H9 (cell line): ENCODE data around the gene HIPK2. TPM values are rescaled to one million over a fixed set of nuclear protein-coding genes. Genes with fewer than 3 reads are reported as not detected.

Experiments
- DNase-seq: peaks from one replicate; pipeline ENCODE4 v3.0.0-alpha.2; 2017
- H2AFZ ChIP-seq: one replicate; pipeline ENCODE4 v1.6.1; 2013; ENCODE audit warnings: mild to moderate bottlenecking, low read length, control low read depth, moderate library complexity
- H2AK5ac ChIP-seq: 2 replicates; pipeline ENCODE4 v1.6.1; 2013; ENCODE audit warnings: low read length, control low read depth, mixed read lengths; ENCODE audit not compliant: insufficient read length
- H2BK120ac ChIP-seq: one replicate; pipeline ENCODE4 v1.6.1; 2013; ENCODE audit warnings: low read depth, mild to moderate bottlenecking, low read length, control low read depth, inconsistent platforms; ENCODE audit not compliant: poor library complexity, severe bottlenecking
- H2BK12ac ChIP-seq: 2 replicates; pipeline ENCODE4 v1.6.1; 2013; ENCODE audit warnings: low read length, control low read depth, mixed read lengths, low read depth; ENCODE audit not compliant: insufficient read length
- H2BK15ac ChIP-seq: 2 replicates; pipeline ENCODE4 v1.6.1; 2013; ENCODE audit warnings: low read depth, low read length, control low read depth
- H2BK20ac ChIP-seq: one replicate; pipeline ENCODE4 v1.6.1; 2013; ENCODE audit warnings: low read depth, mild to moderate bottlenecking, low read length, control low read depth, inconsistent platforms; ENCODE audit not compliant: poor library complexity, severe bottlenecking
- H2BK5ac ChIP-seq: 2 replicates; pipeline ENCODE4 v1.6.1; 2013; ENCODE audit warnings: low read length, control low read depth, mixed read lengths; ENCODE audit not compliant: insufficient read length
- H3K14ac ChIP-seq: 2 replicates; pipeline ENCODE4 v1.6.1; 2013; ENCODE audit warnings: low read length, control low read depth; ENCODE audit not compliant: insufficient read depth
- H3K18ac ChIP-seq: 2 replicates; pipeline ENCODE4 v1.6.1; 2013; ENCODE audit warnings: low read depth, mild to moderate bottlenecking, mixed read lengths, low read length, control low read depth; ENCODE audit not compliant: insufficient read length
- H3K23ac ChIP-seq: 2 replicates; pipeline ENCODE4 v1.6.1; 2013; ENCODE audit warnings: low read length, control low read depth, mixed read lengths, low read depth; ENCODE audit not compliant: insufficient read length
- H3K23me2 ChIP-seq: 2 replicates; pipeline ENCODE4 v1.6.1; 2013; ENCODE audit warnings: low read depth, mild to moderate bottlenecking, mixed read lengths, low read length, control low read depth; ENCODE audit not compliant: insufficient read length, poor library complexity, severe bottlenecking
- H3K27ac ChIP-seq: 2 replicates; pipeline ENCODE4 v1.5.1; 2013; ENCODE audit warnings: low read length, control low read depth, mixed read lengths, low read depth; ENCODE audit not compliant: insufficient read length
- H3K27me3 ChIP-seq: 2 replicates; pipeline ENCODE4 v1.6.1; 2013; ENCODE audit warnings: low read length, control low read depth, inconsistent platforms; ENCODE audit not compliant: insufficient read depth
- H3K4ac ChIP-seq: 2 replicates; pipeline ENCODE4 v1.6.1; 2013; ENCODE audit warnings: low read depth, mild to moderate bottlenecking, control low read depth, inconsistent platforms, low read length, moderate library complexity
- H3K4me1 ChIP-seq: 2 replicates; pipeline ENCODE4 v1.6.1; 2013; ENCODE audit warnings: low read length, control low read depth, inconsistent platforms; ENCODE audit not compliant: insufficient read depth
- H3K4me2 ChIP-seq: 2 replicates; pipeline ENCODE4 v1.6.1; 2013; ENCODE audit warnings: low read length, control low read depth, mixed read lengths; ENCODE audit not compliant: insufficient read length, insufficient read depth
- H3K56ac ChIP-seq: 2 replicates; pipeline ENCODE4 v1.6.1; 2013; ENCODE audit warnings: low read depth, mild to moderate bottlenecking, mixed read lengths, low read length, control low read depth; ENCODE audit not compliant: insufficient read length
- H3K79me1 ChIP-seq: 2 replicates; pipeline ENCODE4 v1.6.1; 2013; ENCODE audit warnings: low read depth, mild to moderate bottlenecking, moderate library complexity, low read length, control low read depth, inconsistent platforms; ENCODE audit not compliant: insufficient read depth, poor library complexity, severe bottlenecking
- H3K79me2 ChIP-seq: 2 replicates; pipeline ENCODE4 v1.6.1; 2013; ENCODE audit warnings: low read length, control low read depth, inconsistent platforms; ENCODE audit not compliant: insufficient read depth
- H3K9ac ChIP-seq: 2 replicates; pipeline ENCODE4 v1.6.1; 2013; ENCODE audit warnings: low read length, control low read depth, mixed read lengths; ENCODE audit not compliant: insufficient read length; ENCODE audit errors: extremely low read depth
- H3K9me3 ChIP-seq: one replicate; pipeline ENCODE4 v1.6.1; 2013; ENCODE audit warnings: low read depth, low read length, inconsistent platforms; ENCODE audit not compliant: control insufficient read depth
- H3T11ph ChIP-seq: one replicate; pipeline ENCODE4 v1.6.1; 2013; ENCODE audit warnings: mild to moderate bottlenecking, low read length, control low read depth, inconsistent platforms
- H4K20me1 ChIP-seq: one replicate; pipeline ENCODE4 v1.6.1; 2013; ENCODE audit not compliant: control insufficient read depth, insufficient read length, insufficient read depth
- H4K5ac ChIP-seq: 2 replicates; pipeline ENCODE4 v1.6.1; 2013; ENCODE audit warnings: low read depth, mild to moderate bottlenecking, mixed read lengths, low read length, control low read depth; ENCODE audit not compliant: insufficient read length
- H4K8ac ChIP-seq: replicated peaks from 2 replicates; pipeline ENCODE4 v1.6.1; 2013; ENCODE audit warnings: low read length, control low read depth, mixed read lengths, low read depth; ENCODE audit not compliant: insufficient read length
- H4K91ac ChIP-seq: 2 replicates; pipeline ENCODE4 v1.6.1; 2013; ENCODE audit warnings: low read depth, mild to moderate bottlenecking, moderate library complexity, mixed read lengths, low read length, control low read depth; ENCODE audit not compliant: insufficient read length
- H3K27ac Mint-ChIP-seq, 3 experiments: 2 replicates in 2 of 3; 3 replicates in 1 of 3; pipeline ENCODE4 v1.8.0; 2020 to 2021; ENCODE audit warnings: mixed read lengths in 3 of 3, mild to moderate bottlenecking in 1 of 3, moderate library complexity in 1 of 3
- H3K27me3 Mint-ChIP-seq: 2 replicates; pipeline ENCODE4 v1.8.0; 2021; ENCODE audit warnings: low read depth, mild to moderate bottlenecking, moderate library complexity, mixed read lengths
- H3K36me3 Mint-ChIP-seq, 3 experiments: 2 replicates in 2 of 3; 3 replicates in 1 of 3; pipeline ENCODE4 v1.8.0; 2020 to 2021; ENCODE audit warnings: low read depth in 3 of 3, mixed read lengths in 3 of 3; ENCODE audit not compliant: insufficient read depth in 1 of 3
- H3K4me1 Mint-ChIP-seq, 2 experiments: 2 replicates each; pipeline ENCODE4 v1.8.0; 2020; ENCODE audit warnings: mixed read lengths in 2 of 2
- H3K4me3 Mint-ChIP-seq, 2 experiments: 2 replicates in 1 of 2; 3 replicates in 1 of 2; pipeline ENCODE4 v1.8.0; 2020 to 2021; ENCODE audit warnings: mild to moderate bottlenecking in 2 of 2, mixed read lengths in 2 of 2, moderate library complexity in 1 of 2
- H3K9me3 Mint-ChIP-seq, 2 experiments: 2 replicates in 1 of 2; 3 replicates in 1 of 2; pipeline ENCODE4 v1.8.0; 2020; ENCODE audit warnings: mild to moderate bottlenecking in 2 of 2, mixed read lengths in 2 of 2, moderate library complexity in 1 of 2
- CTCF ChIP-seq: fragments of 200-600 bp; sonication (generic); conservative IDR thresholded peaks from 3 replicates; pipeline ENCODE4 v1.8.0; 2021; ENCODE audit warnings: antibody characterized with exemption, mild to moderate bottlenecking
- WGBS: extraction: QIAGEN DNeasy Blood & Tissue Kit; methylation state at CpG from one replicate; pipeline ENCODE4 v1.1.7; 2013; ENCODE audit warnings: missing lambda C conversion rate, low lambda C conversion rate, mixed read lengths; ENCODE audit not compliant: insufficient read length; ENCODE audit errors: extremely low coverage; 5-methylcytosine and 5-hydroxymethylcytosine counted together
- total RNA-seq: library from RNA; stranded (reverse); gene quantifications from 2 replicates; pipeline ENCODE4 v1.2.1, GENCODE V29; 2021

Gene HIPK2
- total RNA-seq, 1 experiment from 2014 or later = 21.9 TPM

- H3K27ac Mint-ChIP-seq = no peak overlapping the region
- no CpG with 5 or more reads among the region's 14 CpGs for WGBS
- H3K4me1 ChIP-seq = no peaks in the 10 kb centered on the region
- no peak overlapping the region for H4K5ac ChIP-seq
- DNase-seq = no peak
- H3K4ac ChIP-seq = no peak overlapping the region
- H3K79me1 ChIP-seq = no peaks in the 10 kb centered on the region
- no peaks in the 10 kb centered on the region; a peak in 1 of 7 replicates for H3K36me3 Mint-ChIP-seq
- H3K18ac ChIP-seq = no peak overlapping the region
- H2BK15ac ChIP-seq = no peak overlapping the region
- H3K14ac ChIP-seq = no peak overlapping the region
- no peak overlapping the region for H2BK120ac ChIP-seq
- H3K9me3 ChIP-seq = no peaks in the 10 kb centered on the region
- no peak overlapping the region for H3K4me2 ChIP-seq
- no peak for TF ChIP-seq CTCF
- H2AFZ ChIP-seq = no peak overlapping the region
- peaks cover 0 to 4% of the 10 kb centered on the region in 2 experiments; a peak in 2 of 5 replicates for H3K9me3 Mint-ChIP-seq
- no peak overlapping the region for H3K56ac ChIP-seq
- no peak overlapping the region for H2AK5ac ChIP-seq
- no peak overlapping the region for H3K27ac ChIP-seq
- H4K91ac ChIP-seq = no peak overlapping the region
- H3K23ac ChIP-seq = no peak overlapping the region
- H2BK12ac ChIP-seq = no peak overlapping the region
- peaks cover 6% of the 10 kb centered on the region for H3K27me3 Mint-ChIP-seq
- H3K9ac ChIP-seq = no peak overlapping the region
- H2BK5ac ChIP-seq = no peak overlapping the region
- no peaks in the 10 kb centered on the region for H4K20me1 ChIP-seq
- no peaks in the 10 kb centered on the region for H3K79me2 ChIP-seq
- no peaks in the 10 kb centered on the region for H3K27me3 ChIP-seq
- H3K4me3 Mint-ChIP-seq = no peak overlapping the region
- no peak overlapping the region for H4K8ac ChIP-seq
- H2BK20ac ChIP-seq = no peak overlapping the region
- no peak overlapping the region for H3T11ph ChIP-seq
- H3K23me2 ChIP-seq = no peaks in the 10 kb centered on the region
- no peaks in the 10 kb centered on the region for H3K4me1 Mint-ChIP-seq
Measured at GRCh38 chr7:139821349-139822105, 43.7 kb upstream of the HIPK2 start.
